SK-N-SH (cell line): ENCODE data around the gene ERC2. TPM values are rescaled to one million over a fixed set of nuclear protein-coding genes. Genes with fewer than 3 reads are reported as not detected.

Source experiments
- CTCF ChIA-PET: fragments of 300-600, 350-600 bp; formaldehyde crosslinking; extraction: SDS; loops from one replicate; lab custom pipeline; 2021; lab: Yijun Ruan, JAX
- POLR2A ChIA-PET: fragments of 350-600 bp; sonication (Branson Sonifier 250); formaldehyde crosslinking; extraction: SDS; loops from one replicate; lab custom pipeline; 2020; ENCODE audit warnings: antibody characterized with exemption, inconsistent platforms; lab: Yijun Ruan, JAX
- DNase-seq: peaks from one replicate; pipeline ENCODE4 v3.0.0; 2012
- H2AFZ ChIP-seq: fragments of 200-600 bp; sonication (generic); 2 replicates; pipeline ENCODE4 v1.8.1; 2016; ENCODE audit warnings: antibody characterized with exemption, mild to moderate bottlenecking, low read depth
- H3F3A ChIP-seq: fragments of 200-600 bp; sonication (generic); replicated peaks from 2 replicates; pipeline ENCODE3; 2016; ENCODE audit warnings: antibody characterized with exemption, mild to moderate bottlenecking; ENCODE audit not compliant: insufficient read depth
- H3K27ac ChIP-seq, 2 experiments: fragments of 200-500 bp in 1 of 2; fragments of 200-600 bp in 1 of 2; sonication (Bioruptor generic) in 1 of 2; sonication (generic), shearing (Covaris generic) in 1 of 2; 2 replicates each; pipeline versions ENCODE4 v1.5.1 to v1.6.1; 2014 to 2016; ENCODE audit warnings: low read depth in 2 of 2, inconsistent platforms in 1 of 2, low read length in 1 of 2, mild to moderate bottlenecking in 1 of 2, mixed read lengths in 1 of 2
- H3K27me3 ChIP-seq: fragments of 200-600 bp; sonication (generic), shearing (Covaris generic); 2 replicates; pipeline ENCODE4 v1.6.1; 2016; ENCODE audit warnings: mixed run types; ENCODE audit not compliant: insufficient read depth
- H3K36me3 ChIP-seq, 2 experiments: fragments of 200-500 bp in 1 of 2; fragments of 200-600 bp in 1 of 2; sonication (Bioruptor generic) in 1 of 2; sonication (generic) in 1 of 2; replicated peaks in 1 of 2; 2 replicates each; pipeline versions ENCODE3 to v1.5.1; 2014 to 2016; ENCODE audit warnings: low read length in 1 of 2, mild to moderate bottlenecking in 1 of 2; ENCODE audit not compliant: insufficient read depth in 2 of 2, control insufficient read depth in 1 of 2
- H3K4me1 ChIP-seq, 2 experiments: fragments of 200-500 bp in 1 of 2; fragments of 200-600 bp in 1 of 2; sonication (Bioruptor generic) in 1 of 2; sonication (generic), shearing (Covaris generic) in 1 of 2; 2 replicates each; pipeline versions ENCODE4 v1.5.1 to v1.6.1; 2014 to 2016; ENCODE audit warnings: low read depth in 1 of 2, low read length in 1 of 2, mixed run types in 1 of 2; ENCODE audit not compliant: insufficient read depth in 2 of 2, control insufficient read depth in 1 of 2
- H3K4me2 ChIP-seq: fragments of 200-600 bp; sonication (generic), shearing (Covaris generic); 2 replicates; pipeline ENCODE4 v1.6.1; 2017; ENCODE audit warnings: mixed run types
- H3K4me3 ChIP-seq, 2 experiments: fragments of 200-500 bp in 1 of 2; fragments of 200-600 bp in 1 of 2; sonication (Bioruptor generic) in 1 of 2; sonication (generic), shearing (Covaris generic) in 1 of 2; 2 replicates each; pipeline versions ENCODE4 v1.5.1 to v1.8.1; 2014 to 2016; ENCODE audit warnings: low read depth in 2 of 2, inconsistent platforms in 1 of 2, low read length in 1 of 2, mild to moderate bottlenecking in 1 of 2, mixed read lengths in 1 of 2, moderate library complexity in 1 of 2
- H3K79me2 ChIP-seq: fragments of 200-600 bp; sonication (generic); 2 replicates; pipeline ENCODE4 v1.8.1; 2017; ENCODE audit warnings: mild to moderate bottlenecking; ENCODE audit not compliant: insufficient read depth
- H3K9ac ChIP-seq: fragments of 200-600 bp; sonication (generic); 2 replicates; pipeline ENCODE4 v1.6.1; 2017; ENCODE audit warnings: mixed run types
- H3K9me2 ChIP-seq: fragments of 200-600 bp; sonication (generic); 2 replicates; pipeline ENCODE4 v1.6.1; 2017; ENCODE audit warnings: mixed run types
- H3K9me3 ChIP-seq: fragments of 200-600 bp; sonication (generic); 2 replicates; pipeline ENCODE4 v1.6.1; 2017; ENCODE audit warnings: mixed run types, mild to moderate bottlenecking, moderate library complexity
- H4K20me1 ChIP-seq: fragments of 200-600 bp; sonication (generic); 2 replicates; pipeline ENCODE4 v1.6.1; 2017; ENCODE audit warnings: mild to moderate bottlenecking, mixed run types; ENCODE audit not compliant: insufficient read depth
- EP300 ChIP-seq, 2 experiments: IDR thresholded peaks; 2 replicates each; pipeline versions ENCODE4 v1.4.0 to v1.6.1; 2012; ENCODE audit warnings: borderline replicate concordance in 1 of 2, low read depth in 1 of 2, low read length in 1 of 2
- FOXJ3 ChIP-seq: sonication (generic); formaldehyde crosslinking; IDR thresholded peaks from 2 replicates; pipeline ENCODE4 v1.5.1; 2020; ENCODE audit warnings: mild to moderate bottlenecking, missing genetic modification reagents
- FOXM1 ChIP-seq: IDR thresholded peaks from 2 replicates; pipeline ENCODE4 v1.4.0; 2012; ENCODE audit warnings: low read depth, mild to moderate bottlenecking
- GABPA ChIP-seq: IDR thresholded peaks from 2 replicates; pipeline ENCODE4 v1.4.0; 2012; ENCODE audit warnings: low read depth, mild to moderate bottlenecking
- GATA2 ChIP-seq: sonication (generic); formaldehyde crosslinking; IDR thresholded peaks from 2 replicates; pipeline ENCODE4 v1.5.0; 2020; ENCODE audit warnings: mild to moderate bottlenecking, missing genetic modification reagents
- JUND ChIP-seq: IDR thresholded peaks from 2 replicates; pipeline ENCODE4 v1.4.0; 2012
- MEF2A ChIP-seq: IDR thresholded peaks from 2 replicates; pipeline ENCODE4 v1.4.0; 2012; ENCODE audit warnings: low read depth, borderline replicate concordance
- NRF1 ChIP-seq: IDR thresholded peaks from 2 replicates; pipeline ENCODE4 v1.6.1; 2012; ENCODE audit warnings: low read depth, mild to moderate bottlenecking, low read length
- PBX3 ChIP-seq: IDR thresholded peaks from 2 replicates; pipeline ENCODE4; 2012
- RAD21 ChIP-seq: IDR thresholded peaks from 2 replicates; pipeline ENCODE4 v1.6.1; 2012; ENCODE audit warnings: mild to moderate bottlenecking, low read length
- RFX5 ChIP-seq: IDR thresholded peaks from 2 replicates; pipeline ENCODE4 v1.6.1; 2012; ENCODE audit warnings: mild to moderate bottlenecking, improper control_type of control experiment, low read length
- RXRA ChIP-seq: IDR thresholded peaks from 2 replicates; pipeline ENCODE4 v1.4.0; 2012; ENCODE audit warnings: low read depth, mild to moderate bottlenecking, borderline replicate concordance
- TCF12 ChIP-seq: IDR thresholded peaks from 2 replicates; pipeline ENCODE4 v1.4.0; 2012
- TEAD4 ChIP-seq: IDR thresholded peaks from 2 replicates; pipeline ENCODE4 v1.4.0; 2012; ENCODE audit warnings: mild to moderate bottlenecking, borderline replicate concordance; ENCODE audit not compliant: insufficient read depth
- USF2 ChIP-seq: fragments of 150-350 bp; IDR thresholded peaks from 2 replicates; pipeline ENCODE4 v1.6.1; 2017; ENCODE audit warnings: antibody characterized with exemption, low read length, low read depth, borderline replicate concordance
- whole genome bisulfite sequencing: methylation state at CpG from one replicate; pipeline ENCODE4 v1.1.6; 2017; ENCODE audit warnings: low lambda C conversion rate; 5-methylcytosine and 5-hydroxymethylcytosine counted together
- polyA plus RNA-seq, 3 experiments: library from polyadenylated mRNA; depleted of rRNA; stranded (reverse); fragments of >200 nt; gene quantifications; 2 replicates each; pipeline ENCODE4 v1.2.3, GENCODE V29; 2012
- TF ChIP-seq, protein P1 (sequence below): IDR thresholded peaks from 2 replicates; pipeline ENCODE4 v1.4.0; 2012; ENCODE audit warnings: low read depth, borderline replicate concordance
- TF ChIP-seq, protein P2 (sequence below): fragments of 200-600 bp; sonication (generic); IDR thresholded peaks from 2 replicates; pipeline ENCODE4 v1.6.1; 2017; ENCODE audit warnings: antibody characterized with exemption, mild to moderate bottlenecking, moderate library complexity
- TF ChIP-seq, protein P3 (sequence below): IDR thresholded peaks from 2 replicates; pipeline ENCODE4 v1.4.0; 2012; ENCODE audit warnings: low read depth

Gene ERC2
- polyA plus RNA-seq, 1 of the 3 experiments (the other 2 are of a cell fraction): 1.6 TPM

- H3K4me2 ChIP-seq: no peak overlapping the region
- 56% methylated on average over 6 of the region's 6 CpGs for WGBS
Measured at GRCh38 chr3:55904716-55905115, 563.6 kb downstream of the ERC2 start.

More at GRCh38 chr3:55904716-55905115, 563.6 kb downstream of the ERC2 start:
- H3K9ac ChIP-seq: no peak overlapping the region
- no peak overlapping the region for H2AFZ ChIP-seq
- no peaks in the 10 kb centered on the region for H3K9me2 ChIP-seq
- DNase-seq: no peak
- peaks cover 0 to 5% of the 10 kb centered on the region in 2 experiments; a peak in 1 of 4 replicates for H3K4me1 ChIP-seq
- TF ChIP-seq, protein P1, sequence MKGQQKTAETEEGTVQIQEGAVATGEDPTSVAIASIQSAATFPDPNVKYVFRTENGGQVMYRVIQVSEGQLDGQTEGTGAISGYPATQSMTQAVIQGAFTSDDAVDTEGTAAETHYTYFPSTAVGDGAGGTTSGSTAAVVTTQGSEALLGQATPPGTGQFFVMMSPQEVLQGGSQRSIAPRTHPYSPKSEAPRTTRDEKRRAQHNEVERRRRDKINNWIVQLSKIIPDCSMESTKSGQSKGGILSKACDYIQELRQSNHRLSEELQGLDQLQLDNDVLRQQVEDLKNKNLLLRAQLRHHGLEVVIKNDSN: no peak
- TF ChIP-seq PBX3 (no peak), TCF12 (no peak), MEF2A (no peak), USF2 (no peak), JUND (no peak), GABPA (no peak), RFX5 (no peak), NRF1 (no peak), EP300 (IDR thresholded peaks at IDR 0.05; ENCODE audit: borderline replicate concordance in 1 of 2, low read depth in 1 of 2, low read length in 1 of 2) (no peak), FOXJ3 (CRISPR knock-in tag) (no peak), GATA2 (CRISPR knock-in tag) (no peak), RAD21 (no peak), TEAD4 (no peak), FOXM1 (no peak), RXRA (no peak)
- TF ChIP-seq, protein P2, sequence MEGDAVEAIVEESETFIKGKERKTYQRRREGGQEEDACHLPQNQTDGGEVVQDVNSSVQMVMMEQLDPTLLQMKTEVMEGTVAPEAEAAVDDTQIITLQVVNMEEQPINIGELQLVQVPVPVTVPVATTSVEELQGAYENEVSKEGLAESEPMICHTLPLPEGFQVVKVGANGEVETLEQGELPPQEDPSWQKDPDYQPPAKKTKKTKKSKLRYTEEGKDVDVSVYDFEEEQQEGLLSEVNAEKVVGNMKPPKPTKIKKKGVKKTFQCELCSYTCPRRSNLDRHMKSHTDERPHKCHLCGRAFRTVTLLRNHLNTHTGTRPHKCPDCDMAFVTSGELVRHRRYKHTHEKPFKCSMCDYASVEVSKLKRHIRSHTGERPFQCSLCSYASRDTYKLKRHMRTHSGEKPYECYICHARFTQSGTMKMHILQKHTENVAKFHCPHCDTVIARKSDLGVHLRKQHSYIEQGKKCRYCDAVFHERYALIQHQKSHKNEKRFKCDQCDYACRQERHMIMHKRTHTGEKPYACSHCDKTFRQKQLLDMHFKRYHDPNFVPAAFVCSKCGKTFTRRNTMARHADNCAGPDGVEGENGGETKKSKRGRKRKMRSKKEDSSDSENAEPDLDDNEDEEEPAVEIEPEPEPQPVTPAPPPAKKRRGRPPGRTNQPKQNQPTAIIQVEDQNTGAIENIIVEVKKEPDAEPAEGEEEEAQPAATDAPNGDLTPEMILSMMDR: no peak
- TF ChIP-seq, protein P3, sequence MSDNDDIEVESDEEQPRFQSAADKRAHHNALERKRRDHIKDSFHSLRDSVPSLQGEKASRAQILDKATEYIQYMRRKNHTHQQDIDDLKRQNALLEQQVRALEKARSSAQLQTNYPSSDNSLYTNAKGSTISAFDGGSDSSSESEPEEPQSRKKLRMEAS: no peak
- TF ChIP-seq, all 33 proteins: peak for 0
- no peaks in the 10 kb centered on the region for H3K79me2 ChIP-seq
- no peaks in the 10 kb centered on the region for H4K20me1 ChIP-seq
- no peaks in the 10 kb centered on the region for H3K27me3 ChIP-seq
- ChIA-PET POLR2A (no interaction called here), CTCF (no interaction called here)
- no peaks in the 10 kb centered on the region for H3K36me3 ChIP-seq
- H3F3A ChIP-seq: no peaks in the 10 kb centered on the region
- H3K4me3 ChIP-seq: no peak overlapping the region
- H3K9me3 ChIP-seq: no peaks in the 10 kb centered on the region
- no peak overlapping the region for H3K27ac ChIP-seq
